Keratinocyte (primary cell): ENCODE data around the gene CEACAM19.
"Not testable (repeated sequence)": the region's sequence is repeated elsewhere in the genome, so short reads cannot be mapped to it uniquely, and the experiment has no call there.

ENCODE experiments used
- CTCF ChIP-seq, 3 experiments: IDR thresholded peaks in 1 of 3; conservative IDR thresholded peaks in 1 of 3; optimal IDR thresholded peaks in 1 of 3; 2 replicates in 2 of 3; 3 replicates in 1 of 3; pipeline versions ENCODE3 to v1.5.1; 2011; ENCODE audit warnings: low read length in 3 of 3, mild to moderate bottlenecking in 3 of 3, moderate library complexity in 2 of 3, control low read depth in 1 of 3, inconsistent platforms in 1 of 3; ENCODE audit not compliant: insufficient read depth in 2 of 3; ENCODE audit errors: extremely low read depth in 1 of 3
- EZH2 ChIP-seq: IDR thresholded peaks from one replicate; pipeline ENCODE4 v1.6.1; 2012; ENCODE audit warnings: inconsistent platforms, mild to moderate bottlenecking, low read length, moderate library complexity

- TF ChIP-seq CTCF (optimal IDR thresholded peaks at IDR 0.05 in 1 of 3, IDR thresholded peaks at IDR 0.05 in 1 of 3, conservative IDR thresholded peaks at IDR 0.05 in 1 of 3; ENCODE audit: extremely low read depth in 1 of 3, insufficient read depth in 2 of 3, low read length in 3 of 3); EZH2: not testable (repeated sequence)
Observed at GRCh38 chr19:44625637-44626036, 45.6 kb upstream of the CEACAM19 start.
